ENCODE measurements around the gene COL19A1.

Gene COL19A1

DNA sequence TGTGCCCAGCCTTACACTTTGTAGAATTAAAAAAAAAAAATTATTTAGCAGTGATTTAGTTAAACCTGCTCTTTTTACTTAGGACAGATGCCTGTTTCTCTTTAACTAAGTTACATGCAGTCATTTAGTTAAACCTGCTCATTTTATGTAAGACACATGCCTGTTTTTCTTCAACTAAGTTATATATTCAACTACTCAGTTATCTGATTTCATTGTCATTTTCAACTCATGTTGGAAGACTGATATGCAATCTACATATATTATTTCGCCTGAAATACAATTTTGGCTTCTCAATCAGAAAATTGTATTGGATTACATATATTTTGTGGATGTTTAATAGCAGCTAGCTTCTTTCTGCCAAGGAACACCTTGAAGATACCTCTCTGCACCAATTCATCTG, 171.1 kb downstream of the COL19A1 start:
- H3K27ac ChIP-seq, result no peak overlapping the region
- no peak overlapping the region for H3K4me3 ChIP-seq
- TF ChIP-seq, protein P1, sequence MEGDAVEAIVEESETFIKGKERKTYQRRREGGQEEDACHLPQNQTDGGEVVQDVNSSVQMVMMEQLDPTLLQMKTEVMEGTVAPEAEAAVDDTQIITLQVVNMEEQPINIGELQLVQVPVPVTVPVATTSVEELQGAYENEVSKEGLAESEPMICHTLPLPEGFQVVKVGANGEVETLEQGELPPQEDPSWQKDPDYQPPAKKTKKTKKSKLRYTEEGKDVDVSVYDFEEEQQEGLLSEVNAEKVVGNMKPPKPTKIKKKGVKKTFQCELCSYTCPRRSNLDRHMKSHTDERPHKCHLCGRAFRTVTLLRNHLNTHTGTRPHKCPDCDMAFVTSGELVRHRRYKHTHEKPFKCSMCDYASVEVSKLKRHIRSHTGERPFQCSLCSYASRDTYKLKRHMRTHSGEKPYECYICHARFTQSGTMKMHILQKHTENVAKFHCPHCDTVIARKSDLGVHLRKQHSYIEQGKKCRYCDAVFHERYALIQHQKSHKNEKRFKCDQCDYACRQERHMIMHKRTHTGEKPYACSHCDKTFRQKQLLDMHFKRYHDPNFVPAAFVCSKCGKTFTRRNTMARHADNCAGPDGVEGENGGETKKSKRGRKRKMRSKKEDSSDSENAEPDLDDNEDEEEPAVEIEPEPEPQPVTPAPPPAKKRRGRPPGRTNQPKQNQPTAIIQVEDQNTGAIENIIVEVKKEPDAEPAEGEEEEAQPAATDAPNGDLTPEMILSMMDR (IDR thresholded peaks at IDR 0.05), result no peak
- DNase-seq (ENCODE audit: low spot score), result no peak

DNA sequence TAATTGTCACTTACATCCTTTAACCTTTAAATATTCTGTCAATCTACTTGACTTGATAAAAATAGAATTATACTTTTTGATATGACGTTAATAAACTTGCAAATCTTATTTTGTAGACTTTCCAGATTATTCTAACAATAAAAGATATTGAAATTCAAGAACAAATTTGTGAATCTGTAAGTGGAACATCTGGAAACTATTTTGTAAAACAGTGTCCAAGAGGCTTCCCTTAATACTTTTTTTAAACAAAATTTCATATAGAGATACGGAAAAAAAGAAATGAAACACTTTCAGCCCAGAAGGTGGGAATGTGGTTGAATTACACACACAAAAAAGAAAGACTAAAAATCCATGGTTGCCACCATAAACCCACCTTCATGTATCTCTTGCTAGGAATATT, 174.4 kb downstream of the COL19A1 start:
- TF ChIP-seq, protein P1 (IDR thresholded peaks at IDR 0.05), result no peak
- Histone ChIP-seq H3K4me3 (no peak overlapping the region), H3K27ac (no peak overlapping the region)
- no peak for DNase-seq (ENCODE audit: low spot score)

DNA sequence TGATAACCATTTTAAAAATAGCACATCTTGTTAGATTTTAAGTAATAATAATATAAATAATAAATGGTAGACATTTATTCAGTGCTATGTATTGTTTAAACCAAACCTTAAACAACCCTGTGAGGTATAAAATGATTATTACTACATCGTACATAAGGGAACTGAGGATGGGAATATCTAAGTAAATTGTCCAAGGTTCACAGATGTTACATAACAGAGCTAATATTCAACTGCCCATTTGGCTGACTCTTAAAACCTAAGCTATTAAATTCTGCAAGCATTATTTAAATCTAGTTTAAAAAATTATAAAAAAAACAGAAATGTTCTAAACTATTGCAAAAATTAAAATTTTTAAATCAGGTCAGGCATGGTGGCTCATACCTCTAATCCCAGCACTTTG, 175.1 kb downstream of the COL19A1 start:
- no peak for DNase-seq (ENCODE audit: low spot score)
- TF ChIP-seq, protein P1 (IDR thresholded peaks at IDR 0.05), result no peak
- no peak overlapping the region for H3K27ac ChIP-seq
- no peak overlapping the region for H3K4me3 ChIP-seq

DNA sequence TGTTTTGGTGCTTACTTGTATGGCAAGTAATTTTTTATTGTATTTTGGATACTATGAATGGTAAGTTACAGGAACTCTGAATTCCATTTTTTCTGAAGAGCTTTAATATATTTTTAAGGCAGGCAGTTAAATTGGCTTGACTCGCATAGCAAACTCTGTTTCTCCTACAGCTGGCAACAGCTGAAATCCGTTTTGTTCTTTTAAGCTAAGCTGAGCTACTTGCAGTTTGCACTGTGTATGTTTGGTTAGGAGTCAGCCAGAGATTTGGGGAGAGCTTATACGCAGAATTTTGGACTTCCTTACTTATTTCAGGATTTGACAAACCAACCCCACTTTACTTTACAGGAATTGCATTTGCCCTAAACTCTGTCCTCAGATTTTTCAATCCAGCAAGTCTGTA, 179.1 kb downstream of the COL19A1 start:
- H3K27ac ChIP-seq, result no peak overlapping the region
- H3K4me3 ChIP-seq, result no peak overlapping the region
- TF ChIP-seq, protein P1 (IDR thresholded peaks at IDR 0.05), result no peak
- no peak for DNase-seq (ENCODE audit: low spot score)

DNA sequence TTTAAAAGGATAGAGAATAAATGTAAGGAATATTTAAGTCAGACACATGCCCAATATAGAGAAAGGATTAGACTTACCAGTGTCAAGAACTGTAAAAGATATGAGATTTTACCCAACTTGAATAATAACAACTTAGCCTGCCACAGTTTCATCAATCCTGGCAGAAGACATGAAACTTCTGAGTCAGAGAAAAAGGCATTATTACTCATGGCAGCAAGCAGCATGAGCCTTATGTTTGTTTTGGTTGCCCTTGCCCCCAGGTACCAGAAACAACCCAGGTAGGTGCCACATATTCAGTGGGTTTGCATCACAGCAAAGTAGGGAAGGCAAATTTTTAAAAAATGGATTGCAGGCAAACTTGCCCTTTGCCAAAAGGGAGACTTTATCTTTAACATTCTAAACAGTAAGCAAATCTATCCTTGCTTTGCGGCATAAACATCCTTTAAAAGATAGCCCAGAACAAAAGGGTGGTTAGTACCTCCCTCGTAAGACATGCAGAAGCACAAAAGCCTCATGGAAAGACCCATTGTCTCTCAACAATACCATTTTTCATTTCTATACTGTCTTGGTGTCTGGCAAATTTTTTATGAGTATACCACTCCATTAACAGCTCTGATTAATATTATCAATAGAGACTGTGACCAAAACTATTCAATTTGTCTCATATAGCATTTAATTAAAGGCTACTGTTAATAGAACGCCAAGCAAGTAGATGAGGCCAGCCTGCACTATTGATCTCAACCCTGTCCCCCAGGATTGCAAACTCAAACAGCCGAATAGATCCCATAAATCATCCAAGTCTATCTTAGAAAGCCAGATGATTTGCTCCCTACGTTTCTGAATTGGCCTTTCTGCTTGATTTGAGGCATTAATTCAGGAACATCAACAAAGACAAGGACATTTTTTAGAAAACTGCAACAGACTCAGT, 185.1 kb downstream of the COL19A1 start:
- Histone ChIP-seq H3K27ac (no peak overlapping the region), H3K4me3 (no peak overlapping the region)
- TF ChIP-seq, protein P1 (IDR thresholded peaks at IDR 0.05), result no peak
- no peak for DNase-seq (ENCODE audit: low spot score)

DNA sequence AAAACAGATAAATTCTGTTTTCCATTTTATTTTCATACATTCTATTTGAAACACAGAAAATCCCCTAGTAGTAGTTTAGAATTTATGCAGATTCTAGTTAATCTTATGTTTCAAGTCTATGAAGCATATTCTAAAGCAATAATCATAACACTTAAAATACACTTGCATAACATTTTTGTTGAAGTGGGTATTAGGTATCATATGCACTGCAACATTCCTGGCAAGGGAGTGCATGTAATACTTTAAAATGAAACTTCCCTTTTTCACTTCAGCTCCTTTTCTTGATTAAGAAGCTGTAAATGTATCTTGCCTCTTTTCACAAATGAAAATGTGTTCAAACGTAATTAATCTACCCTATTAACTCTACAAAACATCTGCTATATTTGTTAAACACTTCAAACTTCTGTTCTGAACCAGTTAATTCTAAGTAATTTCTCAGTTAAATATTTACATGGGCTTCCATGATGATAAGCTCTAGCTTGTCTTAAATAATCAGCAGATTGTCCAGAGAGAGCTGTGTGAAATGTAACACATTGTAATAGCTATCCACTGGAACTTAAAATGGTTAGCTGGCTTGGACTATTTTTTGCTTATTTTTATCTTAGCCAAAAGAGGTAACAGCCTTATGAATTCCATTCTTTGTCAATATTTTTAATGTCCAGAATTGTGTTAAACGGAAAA, 192.8 kb downstream of the COL19A1 start:
- DNase-seq (ENCODE audit: low spot score), result no peak
- H3K4me3 ChIP-seq, result no peak overlapping the region
- TF ChIP-seq, protein P1 (IDR thresholded peaks at IDR 0.05), result no peak
- no peak overlapping the region for H3K27ac ChIP-seq
